ENCODE measurements around the gene GTPBP1. TPM values are rescaled to one million over a fixed set of nuclear protein-coding genes. Genes with fewer than 3 reads are reported as not detected.

GTPBP1 gene
- polyA plus RNA-seq, 3 donors = 42.0 to 44.0 (median 42.0) TPM

GRCh38 chr22:38739300-38740055 is 33.7 kb downstream of the GTPBP1 start:
- no peak for DNase-seq (ENCODE audit: low read depth in 3 of 3, low spot score in 2 of 3)

GRCh38 chr22:38740116-38740723 is 34.5 kb downstream of the GTPBP1 start:
- no peak for DNase-seq (ENCODE audit: low read depth in 3 of 3, low spot score in 2 of 3)

DNA sequence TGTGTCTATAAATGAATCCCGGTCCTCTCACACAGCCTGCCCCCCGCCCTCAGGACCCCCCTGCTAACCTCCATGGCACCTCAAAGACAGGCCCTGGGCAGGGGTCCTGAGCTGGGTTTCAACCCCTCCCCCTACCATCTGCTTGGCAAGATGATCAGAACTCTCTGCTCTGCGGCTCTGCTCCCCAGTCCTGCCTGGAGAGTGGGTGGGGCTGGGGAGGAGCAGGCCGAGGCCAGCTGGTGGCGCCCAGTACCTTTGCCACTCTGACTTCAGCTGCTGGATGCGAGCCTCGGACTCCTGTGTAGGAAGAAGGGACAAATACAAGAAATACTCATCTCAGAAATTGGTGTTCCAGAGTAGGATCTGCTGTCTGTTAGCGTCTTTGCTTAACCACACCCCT is 35.0 kb downstream of the GTPBP1 start:
- no peak for DNase-seq (ENCODE audit: low read depth in 3 of 3, low spot score in 2 of 3)

- no peak for DNase-seq (ENCODE audit: low read depth in 3 of 3, low spot score in 2 of 3)
Observed at GRCh38 chr22:38741166-38741565, 35.4 kb downstream of the GTPBP1 start.

GRCh38 chr22:38741576-38741975 is 35.8 kb downstream of the GTPBP1 start:
- no peak for DNase-seq (ENCODE audit: low read depth in 3 of 3, low spot score in 2 of 3)

DNA sequence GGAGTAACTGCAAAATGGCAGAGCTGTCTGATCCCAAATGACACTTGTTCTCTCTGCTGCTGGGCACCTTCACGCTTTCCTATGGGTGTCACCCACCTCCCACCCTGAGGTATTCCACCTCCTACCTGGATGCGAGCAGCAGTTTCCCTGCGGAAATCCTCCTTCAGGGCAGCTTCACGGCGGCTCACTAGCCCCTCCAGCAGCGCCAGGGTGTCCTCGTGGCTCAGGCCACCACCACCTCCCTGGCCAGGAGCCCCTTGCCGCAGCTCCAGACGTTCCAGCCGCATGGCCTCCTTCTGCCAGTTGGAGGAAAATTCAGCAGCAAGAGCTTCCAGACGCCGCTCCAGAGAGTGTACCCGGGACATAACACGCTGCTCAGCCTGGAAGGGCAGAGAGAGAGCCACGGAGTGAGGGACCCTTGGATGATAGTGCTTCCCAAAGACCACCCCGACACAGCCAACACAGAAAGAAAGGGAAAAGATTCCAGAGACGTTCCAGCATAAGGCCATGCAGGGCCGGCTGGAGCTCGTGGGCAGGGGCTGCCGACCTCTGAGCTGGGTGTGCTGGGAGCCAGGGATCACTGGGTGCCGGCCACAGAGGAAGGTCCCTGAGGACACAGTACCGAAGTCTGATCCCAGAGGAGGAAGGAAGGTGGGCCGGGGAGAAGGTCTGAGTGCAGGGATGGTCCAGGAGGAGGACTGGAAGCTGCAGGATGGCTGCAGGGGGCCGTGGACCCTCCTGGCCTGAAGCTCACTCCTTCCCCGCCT is 36.6 kb downstream of the GTPBP1 start:
- DNase-seq (ENCODE audit: low read depth in 3 of 3, low spot score in 2 of 3) = no peak

GRCh38 chr22:38744981-38745380 is 39.2 kb downstream of the GTPBP1 start:
- DNase-seq (ENCODE audit: low read depth in 3 of 3, low spot score in 2 of 3) = no peak

DNA sequence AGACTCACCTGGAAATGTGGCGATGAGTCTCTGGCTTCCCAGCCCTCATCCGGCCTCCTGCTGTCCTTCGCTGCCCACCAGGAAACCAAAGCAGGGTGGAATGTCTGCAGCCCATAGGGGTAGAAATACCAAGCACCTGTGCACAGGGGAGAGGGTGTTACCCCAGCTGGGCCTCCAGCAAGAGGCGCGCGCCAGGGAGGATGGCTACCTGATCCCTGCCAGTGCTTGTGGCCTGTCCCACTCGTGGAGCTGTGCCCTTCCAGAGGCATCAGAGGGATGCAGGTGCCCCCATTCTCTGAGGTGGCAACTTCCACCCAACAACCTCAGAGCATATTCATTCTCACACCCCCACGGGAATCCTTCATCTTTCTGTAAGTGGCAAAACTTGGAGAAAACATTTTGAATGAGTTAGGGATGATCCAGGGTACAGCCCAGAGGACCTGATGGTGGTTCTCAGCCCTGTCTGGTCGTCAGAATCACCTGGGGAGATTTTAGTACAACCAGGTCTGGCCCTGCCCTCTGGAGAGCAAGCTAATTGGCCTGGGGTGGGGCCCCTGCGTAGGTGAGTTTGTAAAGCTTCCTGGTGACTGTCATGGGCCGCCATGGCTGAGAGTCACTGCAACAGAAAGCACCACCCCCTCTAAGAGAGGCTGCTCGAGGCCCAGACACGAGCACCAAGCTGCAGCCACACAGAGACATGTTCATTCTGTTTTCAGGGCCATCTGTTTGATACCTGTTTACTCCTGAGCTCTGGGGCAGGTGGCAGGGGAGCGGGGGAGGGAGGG is 40.1 kb downstream of the GTPBP1 start:
- DNase-seq (ENCODE audit: low read depth in 3 of 3, low spot score in 2 of 3) = no peak

- DNase-seq (ENCODE audit: low read depth in 3 of 3, low spot score in 2 of 3) = no peak
Observed at GRCh38 chr22:38748487-38749136, 42.9 kb downstream of the GTPBP1 start.

GRCh38 chr22:38750104-38750503 is 44.4 kb downstream of the GTPBP1 start:
- no peak for DNase-seq (ENCODE audit: low read depth in 3 of 3, low spot score in 2 of 3)

DNA sequence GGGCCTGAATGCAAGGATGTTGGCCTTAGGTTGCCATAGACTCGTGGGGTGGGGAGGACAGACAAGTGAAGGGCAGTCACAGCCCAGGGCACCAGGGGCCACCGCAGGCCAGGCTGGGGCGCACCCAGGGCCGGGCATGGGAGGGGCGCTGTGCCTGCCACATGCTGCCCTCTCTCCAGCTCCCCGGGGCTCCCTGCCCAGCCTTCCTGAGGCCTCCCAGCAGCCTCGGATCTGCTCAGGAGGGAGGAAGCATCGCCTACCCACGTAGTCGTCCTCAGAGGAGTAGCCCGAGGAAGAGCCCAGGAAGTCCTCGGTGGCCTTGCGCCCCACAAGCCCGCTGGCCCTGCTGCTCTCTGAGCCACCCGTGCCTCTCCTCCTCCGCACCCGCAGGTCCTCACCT is 44.9 kb downstream of the GTPBP1 start:
- DNase-seq (ENCODE audit: low read depth in 3 of 3, low spot score in 2 of 3) = no peak

DNA sequence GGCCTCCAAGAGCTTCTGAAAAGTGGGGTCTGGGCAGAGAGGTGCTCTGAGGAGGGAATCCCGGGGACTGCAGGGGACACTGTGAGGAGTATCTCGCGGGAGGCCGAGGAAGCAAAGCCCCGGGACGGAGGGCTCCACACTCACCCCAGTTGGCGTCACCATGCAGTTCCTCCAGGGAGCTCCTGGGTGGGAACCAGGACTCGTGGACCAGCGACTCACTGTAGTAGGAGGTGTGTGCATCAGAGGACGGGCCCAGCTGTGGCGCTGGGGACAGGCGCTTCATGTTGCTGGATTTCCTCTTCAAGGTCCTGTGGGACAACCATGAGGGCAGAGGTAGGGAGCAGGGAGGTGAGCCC is 45.3 kb downstream of the GTPBP1 start:
- DNase-seq (ENCODE audit: low read depth in 3 of 3, low spot score in 2 of 3) = no peak

DNA sequence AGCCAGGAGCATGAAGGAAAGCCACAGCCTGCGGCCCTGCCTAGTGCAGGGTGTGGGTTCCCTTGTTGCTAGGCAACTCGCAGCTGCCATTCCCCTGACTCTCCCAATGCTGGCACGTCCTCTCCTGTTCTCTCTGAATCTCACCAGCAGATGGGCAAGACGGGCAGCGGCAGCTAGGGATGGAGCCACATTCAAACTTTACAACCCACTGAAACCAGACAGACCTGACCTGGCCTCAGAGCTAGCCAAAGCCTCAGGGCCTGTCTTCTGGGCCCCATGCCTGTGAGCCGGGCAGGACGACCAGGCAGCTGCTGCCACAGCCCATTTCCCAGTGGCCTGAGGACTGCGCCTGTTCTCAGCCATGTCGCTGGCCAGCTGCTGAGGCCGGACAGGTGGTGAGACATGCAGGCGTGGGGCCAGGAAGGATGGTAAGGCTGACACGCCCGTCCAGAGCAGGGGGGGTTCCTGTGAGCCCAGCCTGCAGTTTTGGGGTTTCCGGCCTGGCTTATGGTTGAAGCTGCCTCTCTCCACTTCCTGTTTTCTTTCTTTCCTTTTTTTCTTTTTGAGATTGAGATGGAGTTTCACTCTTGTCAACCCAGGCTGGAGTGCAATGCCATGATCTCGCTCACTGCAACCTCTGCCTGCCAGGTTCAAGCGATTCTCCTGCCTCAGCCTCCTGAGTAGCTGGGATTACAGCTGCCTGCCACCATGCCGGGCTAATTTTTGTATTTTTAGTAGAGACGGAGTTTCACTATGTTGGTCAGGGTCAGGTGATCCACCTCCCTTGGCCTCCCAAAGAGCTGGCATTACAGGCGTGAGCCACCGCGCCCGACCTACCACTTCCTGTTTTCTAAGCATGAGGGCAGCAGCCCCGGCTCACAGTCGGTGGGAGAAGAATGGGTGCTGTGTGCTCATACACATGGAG is 45.9 kb downstream of the GTPBP1 start:
- DNase-seq (ENCODE audit: low read depth in 3 of 3, low spot score in 2 of 3) = no peak

DNA sequence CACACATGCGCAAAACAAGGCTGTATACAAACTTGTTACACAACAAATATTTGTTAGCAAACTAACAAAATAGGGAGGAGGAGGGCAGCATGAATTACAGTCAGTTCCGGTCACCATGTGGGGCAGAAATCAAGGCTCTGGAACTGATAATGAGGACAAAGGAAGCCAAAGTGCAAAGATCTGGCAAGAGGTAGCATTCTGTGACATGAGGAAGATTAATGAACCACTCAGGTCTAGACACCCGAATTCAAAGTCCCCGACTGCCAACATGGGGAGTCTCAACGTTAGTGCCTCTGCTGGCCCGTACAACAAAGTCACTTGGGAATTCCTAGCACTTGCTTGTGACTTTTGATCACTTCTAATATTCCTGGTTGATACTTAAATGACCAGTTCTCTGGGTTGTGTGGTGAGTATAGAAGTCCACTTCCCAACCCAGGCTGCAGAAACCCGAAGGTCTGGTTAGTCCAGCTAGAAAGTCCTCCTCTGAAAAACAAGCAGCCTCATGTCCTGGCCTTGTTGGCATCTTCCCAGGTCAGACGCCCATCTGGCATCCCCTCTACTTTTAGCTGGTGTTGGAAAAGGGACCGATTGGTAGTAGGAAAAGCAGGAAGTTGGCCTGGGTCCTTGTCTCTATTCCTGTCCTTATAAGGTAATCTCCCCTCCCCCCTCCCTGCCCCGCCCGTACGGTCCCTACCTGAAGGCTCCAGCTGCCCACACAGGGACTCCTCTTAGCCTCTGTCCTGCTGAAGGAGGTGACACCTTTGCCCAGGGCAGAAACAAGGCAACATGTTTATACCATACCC is 48.4 kb downstream of the GTPBP1 start:
- no peak for DNase-seq (ENCODE audit: low read depth in 3 of 3, low spot score in 2 of 3)

DNA sequence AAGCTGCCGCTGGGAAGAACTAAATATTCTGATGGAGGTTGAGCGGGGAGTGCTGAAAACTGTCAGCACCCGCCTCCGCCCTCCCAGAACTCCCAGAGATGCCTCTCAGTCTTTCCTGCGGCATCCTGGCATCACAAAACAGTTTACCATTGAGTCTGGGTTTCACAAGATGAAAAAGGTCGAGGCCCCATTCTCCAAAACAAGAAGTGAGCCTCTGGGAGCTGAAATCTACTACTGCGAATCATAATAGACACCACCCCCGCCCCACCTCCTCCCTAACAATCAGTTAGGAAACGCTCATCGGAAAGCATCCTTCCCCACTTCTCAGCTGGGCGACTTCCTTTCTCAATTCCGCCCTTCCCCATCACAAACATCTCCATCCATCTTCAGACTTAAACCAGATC is 49.0 kb downstream of the GTPBP1 start:
- no peak for DNase-seq (ENCODE audit: low read depth in 3 of 3, low spot score in 2 of 3)

DNA sequence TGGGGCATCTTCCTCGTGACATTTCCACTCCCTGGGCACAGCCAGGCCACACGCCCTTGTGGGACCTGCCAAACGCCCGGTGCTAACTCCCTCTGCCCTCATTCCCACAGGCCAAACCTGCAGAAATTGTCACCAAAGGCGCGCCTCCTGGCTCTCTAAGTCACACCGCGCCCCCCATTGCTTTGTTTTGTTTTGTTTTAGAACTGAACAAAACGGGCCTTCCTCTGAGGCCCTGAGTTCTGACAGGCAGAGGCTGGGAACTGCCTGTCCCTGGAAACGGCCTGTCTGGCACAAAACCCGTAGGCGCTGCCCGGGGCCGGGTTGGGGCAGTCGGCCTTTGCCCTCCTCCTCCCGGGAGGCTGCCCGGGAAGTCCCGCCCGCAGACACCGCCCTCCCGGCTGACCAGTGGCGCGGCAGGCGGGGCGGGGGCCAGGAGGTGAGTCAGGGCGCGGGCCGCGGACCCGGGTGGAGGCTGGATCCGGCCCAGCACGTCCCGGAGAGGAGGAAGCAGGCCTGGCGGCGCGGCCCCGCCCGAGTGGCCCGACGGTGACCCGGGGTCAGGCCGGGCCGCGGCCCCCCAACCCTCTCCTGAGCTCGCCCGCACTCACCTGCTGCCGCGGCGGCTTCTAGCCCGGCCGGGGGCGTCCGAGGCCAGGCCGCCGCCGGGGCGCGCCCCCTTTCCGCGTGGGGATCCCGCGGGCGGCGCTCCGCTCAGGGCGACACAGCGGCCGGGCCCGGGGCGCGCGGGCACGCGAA is 49.6 kb downstream of the GTPBP1 start:
- no peak for DNase-seq (ENCODE audit: low read depth in 3 of 3, low spot score in 2 of 3)

DNA sequence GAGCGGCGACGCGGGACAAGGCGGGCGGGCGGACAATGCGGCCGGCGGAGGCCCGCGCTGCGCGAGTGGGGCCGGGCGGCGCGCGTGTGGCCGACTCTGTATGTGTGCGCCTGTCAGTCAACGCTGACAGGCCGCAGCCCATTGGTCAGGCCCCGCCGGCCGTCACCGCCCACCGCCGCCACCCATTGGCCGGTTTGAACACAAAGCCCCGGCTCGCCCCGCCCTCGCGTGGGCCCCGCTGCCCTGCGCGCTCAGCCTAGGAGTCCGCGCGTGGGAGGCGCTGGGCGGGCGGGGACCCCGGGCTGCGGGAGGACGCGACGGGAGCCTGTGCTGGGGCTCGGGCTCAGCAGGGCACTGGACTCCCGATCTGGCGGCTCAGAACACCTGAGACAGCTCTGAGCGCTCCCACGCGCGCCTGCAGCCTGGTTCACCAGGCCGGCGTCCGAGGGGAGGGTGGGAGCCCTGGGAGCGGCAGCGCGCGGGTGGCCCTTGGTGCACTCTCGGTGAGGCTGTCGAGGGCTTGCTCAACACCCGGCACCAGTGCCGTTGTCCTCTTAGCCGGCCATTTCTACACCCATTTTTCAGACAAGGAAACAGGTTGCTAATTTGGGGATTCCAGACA is 50.3 kb downstream of the GTPBP1 start, which contains the start of gene SUN2:
SUN2 (minus strand) TSS at position 88 of the 622 bp plus-strand sequence. CDS start 3,370 bp downstream, outside the sequence.
- DNase-seq (ENCODE audit: low read depth in 3 of 3, low spot score in 2 of 3) = peak in 2 of 3 donors; percentile 70 to 82
